ENCODE measurements around the gene HMCN2.

Gene HMCN2

GRCh38 chr9:130265431-130266235 lies at the start of gene HMCN2:
Gene HMCN2, plus strand, starts transcription at chr9:130265760. Its CDS starts 119 bp downstream, at chr9:130265879.
- in situ Hi-C loops (cut with MboI; ENCODE audit: low sequenced_read_pairs), result no loop called here

DNA sequence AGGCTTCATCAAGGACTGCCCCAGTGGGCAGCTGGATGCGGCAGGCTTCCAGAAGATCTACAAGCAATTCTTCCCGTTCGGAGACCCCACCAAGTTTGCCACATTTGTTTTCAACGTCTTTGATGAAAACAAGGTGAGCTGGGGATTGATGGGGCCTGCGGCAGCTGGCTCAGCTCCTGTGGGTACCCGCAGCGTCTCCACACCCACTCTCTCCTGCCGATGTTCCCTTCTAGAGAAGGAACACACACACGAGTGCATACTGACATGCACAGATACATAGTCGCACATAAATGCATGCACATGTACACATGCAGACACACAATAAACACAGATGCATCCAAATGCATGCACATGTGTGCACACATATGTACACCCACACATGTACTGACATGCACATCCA lies 47.7 kb upstream of the HMCN2 start:
- in situ Hi-C loops (cut with MboI; ENCODE audit: low sequenced_read_pairs), result no loop called here

- in situ Hi-C loops (cut with MboI; ENCODE audit: low sequenced_read_pairs), result loop anchor here (10.0 kb wide), 1 partner anchor 105 kb away; no protein-coding TSS in a partner anchor
Observed at GRCh38 chr9:130219661-130220096, 45.9 kb upstream of the HMCN2 start.

GRCh38 chr9:130220352-130220751 lies 45.2 kb upstream of the HMCN2 start:
- in situ Hi-C loops (cut with MboI; ENCODE audit: low sequenced_read_pairs), result loop anchor here (10.0 kb wide), 1 partner anchor 106 kb away; no protein-coding TSS in a partner anchor

- in situ Hi-C loops (cut with MboI; ENCODE audit: low sequenced_read_pairs), result loop anchor here (10.0 kb wide), 1 partner anchor 108 kb away; no protein-coding TSS in a partner anchor
Observed at GRCh38 chr9:130222833-130223232, 42.7 kb upstream of the HMCN2 start.

DNA sequence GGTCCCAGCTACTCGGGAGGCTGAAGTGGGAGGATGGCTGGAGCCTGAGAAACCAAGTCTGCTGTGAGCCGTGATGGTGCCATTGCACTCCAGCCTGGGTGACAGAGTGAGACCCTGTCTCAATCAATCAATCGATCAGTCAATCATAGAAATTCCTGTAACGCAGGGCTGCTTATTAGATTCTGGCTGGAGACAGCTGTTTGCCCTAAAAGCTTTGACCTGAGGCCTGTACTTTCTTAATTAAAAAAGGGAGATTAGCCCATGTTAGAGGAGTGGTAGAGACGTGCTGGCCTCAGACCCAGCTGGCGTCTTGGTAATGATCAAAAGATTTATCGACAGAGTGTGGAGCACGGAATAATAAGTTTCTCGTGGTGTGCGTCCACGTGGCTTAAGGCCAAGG lies 40.5 kb upstream of the HMCN2 start:
- in situ Hi-C loops (cut with MboI; ENCODE audit: low sequenced_read_pairs), result loop anchor here (10.0 to 25.0 kb wide), 2 partner anchors 110 to 363 kb away; no protein-coding TSS in a partner anchor

DNA sequence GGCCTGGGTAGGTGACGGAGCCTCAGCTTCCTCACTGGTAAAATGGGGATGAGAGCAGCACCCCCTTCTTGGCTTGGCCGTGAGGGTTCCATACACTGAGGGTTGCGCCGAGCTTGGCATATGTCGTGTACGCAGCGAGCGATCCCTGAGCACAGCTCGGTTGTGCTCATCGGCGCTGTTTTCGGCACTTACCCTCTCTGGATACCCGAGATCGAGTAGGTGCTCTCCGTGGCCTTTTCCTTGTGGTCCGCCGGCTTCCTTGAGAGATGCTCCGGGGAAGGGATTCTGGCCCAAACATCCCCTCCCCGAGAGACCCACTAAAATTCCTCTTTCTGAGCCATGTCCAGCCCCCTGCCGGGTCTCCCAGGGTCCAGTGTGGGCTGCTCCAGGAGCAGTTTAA lies 40.0 kb upstream of the HMCN2 start:
- in situ Hi-C loops (cut with MboI; ENCODE audit: low sequenced_read_pairs), result loop anchor here (10.0 to 25.0 kb wide), 2 partner anchors 111 to 363 kb away; no protein-coding TSS in a partner anchor

GRCh38 chr9:130226112-130226511 lies 39.4 kb upstream of the HMCN2 start:
- in situ Hi-C loops (cut with MboI; ENCODE audit: low sequenced_read_pairs), result loop anchor here (10.0 to 25.0 kb wide), 2 partner anchors 111 to 364 kb away; no protein-coding TSS in a partner anchor

- in situ Hi-C loops (cut with MboI; ENCODE audit: low sequenced_read_pairs), result loop anchor here (10.0 to 25.0 kb wide), 2 partner anchors 113 to 366 kb away; no protein-coding TSS in a partner anchor
Observed at GRCh38 chr9:130227833-130228232, 37.7 kb upstream of the HMCN2 start.

DNA sequence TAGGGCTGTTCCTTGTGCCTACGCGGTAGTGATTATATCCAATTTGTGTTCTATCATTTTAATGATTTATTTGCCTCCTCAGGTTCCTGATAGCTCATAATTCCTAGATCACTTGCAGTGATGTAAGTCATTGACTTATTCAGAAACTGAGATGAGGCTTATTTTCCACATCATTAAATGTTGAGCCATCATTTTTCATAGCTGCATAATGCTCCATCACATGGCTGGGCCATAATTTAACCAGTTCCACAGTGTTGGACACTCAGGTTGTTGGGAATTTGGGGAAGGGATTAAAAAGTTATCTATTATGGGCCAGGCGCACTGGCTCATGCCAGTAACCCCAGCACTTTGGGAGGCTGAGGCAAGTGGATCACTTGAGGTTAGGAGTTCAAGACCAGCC lies 35.8 kb upstream of the HMCN2 start:
- in situ Hi-C loops (cut with MboI; ENCODE audit: low sequenced_read_pairs), result loop anchor here (10.0 to 25.0 kb wide), 2 partner anchors 115 to 367 kb away; no protein-coding TSS in a partner anchor

DNA sequence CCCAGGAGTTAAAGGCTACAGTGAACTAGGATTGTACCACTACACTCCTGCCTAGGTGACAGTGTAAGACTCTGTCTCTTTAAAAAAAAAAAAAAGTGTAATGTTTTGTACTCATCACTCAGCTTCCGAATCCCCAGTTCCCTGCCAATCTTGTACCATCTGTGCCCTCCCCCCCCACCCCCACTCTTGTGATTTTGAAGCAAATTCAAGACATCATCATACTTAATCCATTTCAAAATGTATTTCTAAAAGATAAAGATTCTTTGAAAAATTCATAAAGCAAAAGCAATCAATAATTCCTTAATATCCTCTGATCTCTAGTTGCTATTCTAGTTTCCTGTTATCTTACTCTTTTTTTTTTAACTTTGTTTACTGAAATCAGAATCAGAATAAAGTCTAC lies 34.9 kb upstream of the HMCN2 start:
- in situ Hi-C loops (cut with MboI; ENCODE audit: low sequenced_read_pairs), result loop anchor here (25.0 kb wide), 1 partner anchor 368 kb away; no protein-coding TSS in a partner anchor

DNA sequence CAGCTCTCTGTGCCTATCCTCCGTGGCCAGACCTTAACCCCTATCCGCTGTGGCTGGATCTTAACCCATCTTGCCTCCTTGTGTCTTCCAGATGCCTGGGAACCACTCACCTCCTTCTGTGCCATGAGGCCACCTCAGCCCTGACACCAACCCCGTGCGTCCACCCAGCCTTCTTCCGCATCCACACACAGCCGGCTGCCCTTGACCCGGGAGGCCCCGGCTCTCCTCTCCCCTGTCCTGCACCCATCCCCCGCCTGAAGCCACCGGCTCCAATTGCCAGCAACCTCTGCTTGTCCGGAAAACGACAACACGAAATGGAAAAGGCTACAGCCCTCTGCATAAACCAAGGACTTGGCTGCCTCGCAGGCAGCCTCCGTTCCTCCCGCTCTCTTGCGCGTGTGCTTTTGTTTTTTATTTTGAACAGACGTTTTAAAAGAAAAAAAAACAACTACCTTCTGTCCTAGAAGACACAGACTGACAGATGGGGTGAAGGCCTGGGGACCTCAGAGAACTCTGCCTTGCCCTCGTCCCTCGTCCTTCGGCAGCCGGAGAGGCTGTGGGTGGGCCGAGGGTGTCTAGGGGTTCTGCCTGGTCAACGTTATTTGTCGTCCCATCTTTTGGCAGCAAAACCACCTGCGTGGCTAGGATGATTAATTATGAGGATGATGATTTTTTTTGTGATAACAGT lies 32.5 kb upstream of the HMCN2 start:
- in situ Hi-C loops (cut with MboI; ENCODE audit: low sequenced_read_pairs), result loop anchor here (25.0 kb wide), 1 partner anchor 371 kb away; no protein-coding TSS in a partner anchor

- in situ Hi-C loops (cut with MboI; ENCODE audit: low sequenced_read_pairs), result loop anchor here (25.0 kb wide), 1 partner anchor 371 kb away; no protein-coding TSS in a partner anchor
Observed at GRCh38 chr9:130233587-130233945, 32.0 kb upstream of the HMCN2 start.

DNA sequence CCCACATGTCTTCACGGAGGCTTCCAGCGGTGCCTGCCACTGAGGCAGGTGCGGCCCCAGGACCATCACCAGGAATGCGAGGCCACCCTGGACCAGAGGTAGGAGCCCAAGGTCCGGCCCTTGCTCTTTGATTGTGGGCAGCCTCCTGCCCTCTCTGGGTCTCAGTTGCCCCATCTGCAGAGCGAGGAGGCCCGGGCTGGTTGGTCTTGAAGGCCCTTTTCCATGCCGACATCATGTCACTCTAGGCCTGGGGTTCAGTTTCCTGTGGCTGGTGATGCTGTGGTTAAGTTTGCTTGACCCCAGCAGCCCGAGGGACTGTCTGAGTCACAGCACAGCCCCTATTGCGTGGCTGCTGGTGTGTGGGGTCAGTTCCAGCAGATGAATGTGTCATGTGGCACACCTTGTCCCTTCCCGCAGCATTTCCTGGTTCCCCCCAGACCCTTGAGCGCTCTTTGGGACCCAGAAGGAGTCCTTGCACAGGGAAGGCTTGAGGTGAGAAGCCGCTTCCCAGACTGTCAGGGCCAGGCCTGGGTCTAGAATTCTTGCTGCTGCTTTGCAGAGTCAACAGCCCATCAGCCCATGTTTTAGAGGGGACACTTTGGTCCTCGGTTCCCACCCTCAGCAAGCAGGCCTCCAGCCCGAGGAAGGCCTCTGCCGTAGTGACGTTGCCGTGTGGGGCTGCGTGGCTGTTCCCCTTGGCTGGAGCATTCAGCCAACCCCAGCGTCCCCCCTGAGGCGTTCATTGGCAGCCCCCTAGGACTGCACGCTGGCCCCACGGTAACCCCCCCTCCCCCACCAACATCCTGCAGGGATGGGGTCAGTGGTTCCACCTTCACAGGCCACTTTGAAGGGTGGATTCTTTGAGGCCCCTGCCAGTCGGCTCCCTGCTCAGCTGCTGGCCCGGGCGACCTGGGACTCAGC lies 31.0 kb upstream of the HMCN2 start:
- in situ Hi-C loops (cut with MboI; ENCODE audit: low sequenced_read_pairs), result loop anchor here (25.0 kb wide), 1 partner anchor 372 kb away; no protein-coding TSS in a partner anchor

DNA sequence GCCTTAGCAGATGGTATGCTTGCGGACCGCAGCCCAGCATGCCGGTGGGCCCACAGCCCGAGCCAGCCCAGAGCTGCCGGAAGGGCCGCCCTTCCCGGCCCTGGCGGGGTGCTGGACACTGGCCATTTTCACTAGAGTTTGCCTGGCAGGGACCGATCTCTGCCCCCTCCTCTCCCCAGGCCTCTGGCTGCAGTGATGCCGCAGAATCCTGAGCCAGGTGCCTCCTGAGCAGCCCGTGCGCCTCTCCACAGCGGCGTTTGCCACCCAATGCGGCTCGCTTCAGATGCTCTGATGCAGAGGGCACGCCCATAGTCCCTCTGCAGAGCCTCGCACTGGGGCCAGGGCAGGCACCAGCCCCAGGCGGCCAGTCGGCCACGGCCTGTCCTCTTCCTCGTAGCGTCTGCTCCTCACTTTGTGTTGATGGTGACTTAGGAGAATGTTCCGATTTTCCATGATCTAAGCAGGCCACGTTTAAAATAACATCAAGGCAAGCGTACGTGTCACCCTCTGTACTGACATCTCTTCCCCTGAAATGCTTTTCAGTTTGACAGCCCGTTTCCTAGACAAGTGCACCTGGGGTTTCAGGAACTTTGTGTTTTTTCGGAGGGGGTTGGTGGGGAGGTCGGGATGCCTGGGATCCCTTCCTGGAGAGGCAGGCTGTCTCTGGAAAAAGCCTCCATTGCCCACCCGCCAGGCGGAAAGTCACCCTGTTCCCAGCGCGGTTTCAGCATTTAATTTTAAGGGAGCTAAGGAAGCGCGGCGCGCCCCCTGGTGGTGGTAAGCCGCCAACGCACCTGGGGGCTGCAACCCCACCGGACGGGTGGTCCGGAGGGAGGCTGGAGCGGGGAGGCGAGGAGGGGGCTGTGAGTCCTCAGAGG lies 29.8 kb upstream of the HMCN2 start:
- in situ Hi-C loops (cut with MboI; ENCODE audit: low sequenced_read_pairs), result loop anchor here (25.0 kb wide), 1 partner anchor 373 kb away; no protein-coding TSS in a partner anchor

- in situ Hi-C loops (cut with MboI; ENCODE audit: low sequenced_read_pairs), result loop anchor here (25.0 kb wide), 1 partner anchor 374 kb away; no protein-coding TSS in a partner anchor
Observed at GRCh38 chr9:130236436-130236985, 29.0 kb upstream of the HMCN2 start.

- in situ Hi-C loops (cut with MboI; ENCODE audit: low sequenced_read_pairs), result loop anchor here (25.0 kb wide), 1 partner anchor 375 kb away; no protein-coding TSS in a partner anchor
Observed at GRCh38 chr9:130237076-130237475, 28.5 kb upstream of the HMCN2 start.

- in situ Hi-C loops (cut with MboI; ENCODE audit: low sequenced_read_pairs), result loop anchor here (25.0 kb wide), 1 partner anchor 376 kb away; no protein-coding TSS in a partner anchor
Observed at GRCh38 chr9:130237763-130238524, 27.6 kb upstream of the HMCN2 start.
